NCI-H345 (cell line): ENCODE measurements around the gene DDX17.

Experiments used
- DNase-seq: peaks from one replicate; lab custom pipeline; 2025; lab: John Stamatoyannopoulos, UW

The DDX17 gene

DNA sequence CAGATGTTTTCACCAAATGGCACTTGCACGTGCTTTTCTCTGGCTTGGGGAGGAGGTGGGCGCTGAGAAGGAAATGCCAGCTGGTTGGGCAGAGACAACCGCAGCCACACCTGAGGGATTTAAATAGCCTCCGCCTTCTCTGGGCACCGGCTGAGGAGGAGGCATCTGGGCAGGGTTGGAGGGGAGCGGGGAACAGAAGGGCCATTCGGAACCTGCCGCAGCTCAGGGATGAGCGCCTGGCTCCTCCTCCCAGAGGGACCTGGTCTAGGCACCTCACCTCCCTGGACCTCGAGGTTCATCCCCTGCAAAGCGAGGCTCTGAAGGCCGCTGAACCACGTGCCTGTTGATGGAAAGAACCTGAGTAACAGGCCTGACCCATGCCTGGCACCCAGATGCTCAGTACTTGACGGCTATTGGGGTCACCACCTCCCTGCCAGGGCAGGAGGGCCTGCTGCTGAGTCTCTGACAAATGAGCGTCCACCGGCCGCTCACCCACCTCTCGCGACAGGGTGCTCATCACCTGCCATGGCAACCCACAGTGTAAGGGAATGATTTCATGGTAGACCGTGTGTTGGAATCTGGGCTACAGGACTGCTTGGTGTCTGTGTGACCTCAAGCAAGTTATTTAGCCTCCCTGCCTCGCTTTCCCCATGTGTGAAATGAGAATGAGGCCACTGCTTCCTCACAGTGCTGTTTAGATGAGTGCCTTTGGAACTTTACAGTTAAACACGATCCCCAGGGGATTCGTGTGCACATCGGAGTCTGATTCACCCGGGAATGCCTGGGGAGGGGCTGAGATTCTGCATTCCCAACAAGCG, 40.2 kb downstream of the DDX17 start:
- no peak for DNase-seq

DNA sequence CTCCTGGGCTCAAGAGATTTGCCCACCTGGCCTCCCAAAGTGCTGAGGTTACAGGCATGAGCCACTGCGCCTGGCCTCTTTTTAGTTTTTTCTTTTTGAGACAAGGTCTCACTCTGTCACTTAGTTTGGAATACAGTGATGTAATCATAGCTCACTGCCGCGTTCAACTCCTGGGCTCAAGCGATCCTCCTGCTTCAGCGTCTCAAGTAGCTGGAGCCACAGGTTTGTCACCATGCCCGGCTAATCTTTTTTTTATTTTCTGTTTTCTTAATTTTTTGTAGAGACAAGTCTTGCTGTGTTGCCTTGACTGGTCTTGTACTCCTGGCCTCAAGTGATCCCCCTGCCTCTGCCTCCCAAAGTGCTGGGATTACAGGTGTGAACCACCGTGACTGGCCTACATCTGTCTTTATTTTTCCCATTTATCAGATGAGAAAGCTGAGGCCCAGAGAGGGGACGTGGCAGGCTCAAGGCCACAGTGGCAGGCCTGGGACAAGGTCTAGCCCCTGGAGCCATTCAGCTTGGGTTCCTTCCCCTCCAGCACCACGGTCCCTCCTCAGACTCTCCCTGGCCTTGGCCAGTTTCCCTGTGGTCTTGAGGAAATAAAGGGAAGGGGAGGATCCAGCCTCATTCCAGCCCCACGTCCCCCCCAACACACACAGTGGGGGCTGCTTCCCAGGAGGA, 41.0 kb downstream of the DDX17 start:
- no peak for DNase-seq

DNA sequence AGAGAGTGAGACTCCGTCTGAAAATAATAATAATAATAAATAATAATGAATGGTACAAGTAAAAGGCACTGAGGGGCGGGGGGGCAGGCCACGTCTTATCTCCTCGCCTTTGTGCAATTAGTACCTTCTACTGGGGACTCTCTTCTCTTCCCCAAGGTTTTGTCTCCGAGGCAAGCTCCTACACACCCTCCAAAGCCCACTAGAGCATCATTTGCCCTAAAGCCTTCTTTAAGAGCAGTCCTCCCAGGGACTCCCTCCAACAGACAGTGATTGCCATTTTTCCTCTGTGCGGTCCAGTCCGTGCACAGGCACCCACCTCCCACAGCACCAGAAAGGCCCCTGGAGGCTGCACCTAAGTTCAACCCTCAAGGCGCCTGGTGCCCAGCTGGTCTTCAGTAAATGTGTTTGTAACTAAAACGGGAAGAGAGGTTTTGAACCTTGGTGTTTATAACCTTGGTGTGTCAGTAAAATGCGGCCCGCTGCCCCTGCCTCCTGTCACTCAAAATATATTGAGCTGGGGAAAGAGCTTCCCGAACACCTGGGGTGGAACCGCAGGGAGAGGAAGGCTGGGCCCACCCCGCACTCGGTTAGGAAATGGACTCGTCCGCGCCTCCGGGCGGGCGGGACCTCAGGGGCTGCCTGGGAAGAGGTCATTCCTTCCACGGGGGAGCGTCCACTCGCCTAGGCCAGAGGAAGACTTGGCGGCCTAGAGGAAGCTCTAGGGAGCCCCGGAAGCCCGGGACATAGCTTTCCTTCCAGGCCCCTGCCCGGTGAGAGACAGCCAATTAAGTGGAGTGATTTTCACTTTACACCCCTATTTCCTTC, 42.9 kb downstream of the DDX17 start:
- no peak for DNase-seq

DNA sequence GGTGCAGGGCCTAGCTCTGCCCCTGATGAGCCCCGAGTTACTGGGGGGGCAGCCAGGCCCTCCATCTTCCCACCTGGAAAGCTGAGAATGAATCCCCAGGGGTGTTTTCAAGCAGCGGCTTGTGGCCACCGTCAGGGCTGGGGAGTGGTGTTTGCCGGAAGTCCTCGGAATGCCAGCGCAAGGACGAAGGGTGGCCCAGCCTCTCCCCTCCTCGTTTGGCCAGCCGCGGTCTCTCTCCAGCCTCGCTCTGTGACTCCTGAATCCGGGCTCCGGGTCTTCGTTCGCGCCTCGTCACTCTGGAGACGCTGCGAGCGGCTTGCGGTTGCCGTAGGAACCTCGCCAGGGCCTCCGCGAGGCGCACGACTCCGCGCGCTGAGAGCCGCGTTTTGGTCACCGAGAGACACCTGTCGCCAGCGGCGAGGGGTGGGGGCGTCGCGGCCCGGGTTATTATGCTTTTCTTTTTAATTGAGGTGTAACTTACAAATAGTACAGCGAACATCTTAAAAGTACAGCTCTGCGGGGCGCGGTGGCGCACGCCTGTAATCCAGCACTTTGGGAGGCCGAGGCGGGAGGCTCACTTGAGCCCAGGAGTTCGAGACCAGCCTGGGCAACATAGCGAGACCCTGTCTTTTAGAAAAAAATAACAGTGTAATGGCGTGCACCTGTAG, 44.6 kb downstream of the DDX17 start:
- peak; percentile 86 for DNase-seq

DNA sequence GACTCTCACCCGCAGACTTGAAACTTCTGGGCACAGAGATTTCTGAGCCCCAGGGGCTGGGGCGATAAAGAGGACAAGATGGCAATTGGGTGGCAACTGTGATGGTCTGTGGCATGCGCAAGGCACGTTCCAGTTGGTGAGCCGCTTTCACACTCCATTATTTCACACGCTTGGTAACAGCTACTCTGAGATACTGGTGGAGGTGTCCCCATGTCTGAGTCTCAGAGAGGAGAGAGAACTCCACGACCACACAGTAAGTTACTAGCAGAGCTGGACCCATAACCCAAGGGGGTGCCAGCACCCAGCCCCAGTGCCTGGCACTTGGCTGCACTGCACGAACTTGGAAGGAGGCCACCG, 45.1 kb downstream of the DDX17 start:
- DNase-seq = peak; percentile 13

DNA sequence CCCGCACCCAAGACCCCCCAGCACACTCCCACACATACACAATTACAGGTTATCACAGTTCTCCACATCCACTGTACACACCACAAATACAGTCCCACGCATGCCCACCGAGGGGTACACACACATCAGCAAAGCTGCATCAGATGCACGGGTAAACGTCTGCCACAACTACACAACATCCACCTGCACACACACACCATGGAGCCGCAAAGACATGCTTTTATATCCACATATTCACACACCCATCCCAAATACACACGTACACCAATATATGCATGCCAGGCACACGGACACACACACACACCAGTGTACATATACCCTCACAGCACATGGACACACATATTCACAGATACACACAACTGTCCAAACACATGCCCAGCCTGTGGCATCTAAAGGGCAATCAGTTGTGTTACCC, 45.7 kb downstream of the DDX17 start:
- no peak for DNase-seq

DNA sequence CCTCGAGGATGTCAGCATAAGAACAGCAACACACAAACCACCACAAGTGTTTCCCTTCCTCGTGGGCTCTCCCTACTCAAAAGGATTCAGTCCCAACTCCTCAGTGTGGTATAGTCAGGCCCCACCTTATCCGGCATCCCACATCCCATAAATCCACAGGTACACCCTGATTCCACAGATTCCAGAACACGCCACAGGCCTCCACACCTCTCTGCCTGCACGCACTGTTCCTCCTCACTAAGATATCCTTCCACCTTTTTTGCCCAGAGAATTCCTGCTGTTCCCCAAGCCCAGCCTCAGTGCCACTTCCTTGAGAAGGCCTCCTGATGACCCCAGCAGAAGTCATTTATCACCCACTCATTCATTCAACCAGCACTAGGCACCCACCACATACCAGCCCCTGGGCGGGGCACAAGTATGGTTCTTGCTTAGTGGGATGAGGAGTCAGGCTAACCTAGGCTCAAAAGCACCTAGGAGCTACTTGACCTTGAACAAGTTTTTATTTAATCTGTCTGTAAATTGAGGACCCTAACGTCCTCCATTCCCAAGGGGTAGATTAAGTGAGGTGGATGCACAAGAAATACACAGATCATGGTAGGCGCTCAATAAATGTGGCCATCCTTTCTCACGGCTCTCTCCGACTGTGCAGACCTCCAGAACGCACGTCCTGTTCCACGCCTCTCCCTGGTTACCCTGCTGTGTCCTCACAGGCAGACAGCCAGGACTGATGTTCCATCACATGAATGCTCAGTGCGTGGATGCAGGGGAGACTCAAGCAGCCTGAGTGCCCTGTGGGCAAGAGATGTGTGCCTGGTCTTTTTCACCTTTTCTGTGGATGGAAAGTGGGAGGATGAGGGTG, 49.0 kb downstream of the DDX17 start:
- DNase-seq = no peak

DNA sequence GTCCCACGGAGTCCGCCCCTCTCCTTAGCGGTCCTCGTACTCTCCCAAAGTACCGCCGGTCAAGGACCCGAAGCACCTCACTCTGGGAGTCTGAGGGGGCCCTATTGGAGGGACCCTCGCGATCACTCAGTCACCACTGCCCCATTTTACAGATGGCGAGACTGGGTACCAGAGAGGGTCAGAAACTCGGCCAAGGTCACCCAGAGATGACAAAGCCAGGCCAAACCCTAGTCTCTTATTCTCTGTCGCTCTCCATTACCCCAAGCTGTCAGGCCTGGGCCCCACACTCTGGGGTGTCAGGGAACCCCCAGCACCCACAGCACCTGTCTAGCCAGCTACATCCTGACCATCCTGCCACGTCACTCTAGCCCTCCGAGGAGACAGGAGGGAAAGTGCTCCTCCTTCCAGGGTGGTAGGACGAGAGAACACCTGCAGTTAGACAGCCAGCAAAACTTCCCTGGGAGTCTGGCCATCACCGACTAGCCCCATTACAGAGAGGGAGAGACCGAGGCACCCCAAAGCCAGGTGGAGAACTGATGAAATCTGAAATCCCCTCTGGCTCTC, 49.8 kb downstream of the DDX17 start:
- no peak for DNase-seq

DNA sequence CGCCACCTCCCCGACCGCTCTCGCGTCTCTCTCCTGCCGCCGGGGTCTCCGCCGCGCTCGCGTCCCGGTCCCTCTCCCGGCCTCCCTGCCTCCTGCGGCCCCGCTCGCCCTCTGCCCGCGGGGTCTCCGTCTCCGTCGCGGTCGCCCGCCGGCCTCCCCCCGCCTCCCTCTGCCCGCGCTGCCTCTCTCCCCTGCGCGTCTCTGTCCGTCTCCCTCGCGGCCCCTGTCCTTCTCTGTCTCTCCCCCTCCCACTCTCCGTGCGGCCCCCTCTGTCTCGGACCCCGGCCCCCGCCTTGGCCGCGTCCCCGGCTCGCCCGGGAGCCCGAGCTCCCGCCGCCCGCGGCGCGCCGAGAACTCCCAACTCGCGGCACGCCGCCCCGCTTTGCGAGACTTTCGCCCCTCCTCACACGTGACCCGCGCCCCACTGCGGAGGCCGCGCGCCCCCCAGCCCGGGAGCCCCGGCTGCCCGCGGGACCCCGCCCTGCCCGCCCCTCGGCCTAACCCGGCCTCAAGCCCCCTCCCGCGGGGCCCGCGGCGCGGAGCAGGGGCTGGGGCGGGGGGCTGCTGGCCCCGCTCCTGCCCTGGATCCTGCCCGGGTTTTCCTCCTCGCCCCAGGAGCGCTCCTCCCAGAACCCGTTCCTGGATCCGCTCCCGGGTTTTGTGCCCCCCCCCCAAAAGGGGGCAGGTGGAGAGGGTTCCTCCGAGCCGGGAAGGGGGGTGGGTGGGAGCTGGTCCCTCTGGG, 50.4 kb downstream of the DDX17 start:
- DNase-seq = peak; percentile 58

DNA sequence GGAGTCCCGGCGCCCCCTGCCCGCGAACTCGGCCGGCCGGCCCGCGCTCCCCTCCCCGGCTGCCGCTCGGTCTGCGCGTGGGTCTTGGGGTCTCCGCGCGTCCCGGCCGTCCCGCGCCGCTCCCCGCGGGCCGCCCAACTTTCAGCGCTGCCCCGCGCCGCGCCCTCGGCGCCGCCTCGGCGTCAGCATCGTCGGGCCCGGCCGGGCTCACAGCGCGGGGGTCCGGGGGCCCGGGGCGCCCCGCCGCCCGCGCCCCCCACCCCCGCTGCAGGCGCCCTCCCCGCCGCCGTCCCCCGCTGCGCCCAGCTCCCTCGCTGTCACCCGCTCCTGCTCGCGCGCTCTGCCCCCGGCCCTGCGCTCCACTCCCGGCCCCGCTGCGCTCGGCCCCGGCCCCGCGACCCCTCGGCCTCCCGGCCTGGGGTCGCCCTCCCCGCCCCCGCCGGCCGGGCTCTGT, 51.0 kb downstream of the DDX17 start, which contains the start of gene KCNJ4:
KCNJ4 (minus strand) TSS at position 124 of the 454 bp plus-strand sequence. CDS start 27,067 bp downstream, outside the sequence.
- peak; percentile 2 for DNase-seq

DNA sequence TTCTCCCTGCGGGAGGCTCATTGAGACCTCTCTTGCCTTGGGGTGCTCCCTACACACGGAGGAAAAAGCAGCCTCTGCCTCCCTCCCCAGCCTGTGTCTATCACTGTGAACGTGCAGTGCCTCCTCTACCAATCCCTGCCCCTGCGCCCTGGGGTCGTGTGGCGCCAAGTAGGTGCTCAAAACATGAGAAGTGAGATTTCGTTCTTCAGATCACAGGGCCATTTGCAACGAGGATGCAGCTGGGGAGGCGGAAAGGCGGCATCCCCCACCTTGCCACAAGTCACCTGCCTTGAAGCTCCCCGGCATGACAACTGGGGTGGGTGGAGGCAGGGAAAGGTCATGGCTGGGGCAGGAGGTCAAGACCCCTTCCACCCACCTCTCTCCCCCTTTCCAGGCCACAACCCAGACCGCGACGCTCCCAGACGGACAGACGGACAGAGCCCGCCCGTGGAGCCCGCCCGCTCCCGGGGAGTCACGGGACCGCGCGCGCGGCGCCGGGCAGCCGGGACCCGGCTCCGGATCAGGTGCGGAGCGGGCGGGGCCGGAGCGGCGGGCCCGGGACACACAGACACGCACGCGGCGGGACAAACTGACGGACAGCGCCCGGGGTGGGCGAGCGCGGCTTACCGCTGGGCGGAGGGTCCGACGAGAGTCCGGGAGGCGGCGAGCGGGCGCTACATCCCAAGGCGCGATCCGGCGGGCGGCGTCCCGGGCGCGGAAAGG, 51.6 kb downstream of the DDX17 start:
- peak; percentile 4 for DNase-seq

DNA sequence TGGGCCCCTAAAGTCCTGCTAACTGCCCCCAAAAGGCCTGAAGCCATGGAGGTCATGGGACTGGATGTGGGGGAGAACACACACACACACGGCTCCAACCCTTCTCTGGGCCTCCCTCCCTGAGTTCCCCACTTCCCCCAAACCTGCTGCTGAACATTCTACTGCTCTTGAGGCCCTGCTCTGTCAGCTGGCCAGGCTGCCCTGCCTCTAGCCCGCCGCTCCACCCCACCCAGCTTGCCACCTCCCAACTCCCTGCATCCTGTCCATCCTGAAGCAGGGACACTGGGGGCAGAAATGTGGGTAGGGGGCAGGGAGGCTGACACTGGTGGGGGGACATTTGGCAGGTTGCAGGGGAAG, 52.1 kb downstream of the DDX17 start:
- no peak for DNase-seq

DNA sequence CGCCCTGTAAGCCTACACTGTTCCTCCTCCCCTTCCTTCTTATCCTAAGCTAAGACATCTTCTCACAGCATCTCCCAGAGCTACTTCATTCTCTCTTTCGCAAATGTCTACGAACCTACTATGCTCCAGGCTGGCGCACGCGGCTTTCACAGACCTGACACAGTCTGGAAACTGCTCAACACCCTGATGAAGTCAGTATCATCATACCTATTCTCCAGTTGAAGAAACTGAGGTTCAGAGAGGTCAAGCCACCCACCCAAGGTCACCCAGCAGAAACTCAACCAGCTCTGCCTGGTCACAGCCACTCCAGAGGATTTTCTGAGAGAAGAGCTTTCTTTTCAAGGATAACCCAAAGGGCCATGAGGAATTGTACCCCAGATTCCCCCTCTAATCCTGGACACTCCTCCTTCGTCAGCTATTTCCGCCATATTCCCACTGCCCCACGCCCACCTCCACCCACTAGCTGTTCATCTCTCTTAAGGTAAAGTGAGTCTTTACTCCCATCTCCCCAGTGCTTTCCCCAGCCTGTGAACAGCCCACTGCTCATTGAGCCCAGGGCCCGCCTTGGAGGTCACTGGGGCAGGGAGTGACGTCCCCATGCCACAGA, 52.9 kb downstream of the DDX17 start:
- DNase-seq = no peak

DNA sequence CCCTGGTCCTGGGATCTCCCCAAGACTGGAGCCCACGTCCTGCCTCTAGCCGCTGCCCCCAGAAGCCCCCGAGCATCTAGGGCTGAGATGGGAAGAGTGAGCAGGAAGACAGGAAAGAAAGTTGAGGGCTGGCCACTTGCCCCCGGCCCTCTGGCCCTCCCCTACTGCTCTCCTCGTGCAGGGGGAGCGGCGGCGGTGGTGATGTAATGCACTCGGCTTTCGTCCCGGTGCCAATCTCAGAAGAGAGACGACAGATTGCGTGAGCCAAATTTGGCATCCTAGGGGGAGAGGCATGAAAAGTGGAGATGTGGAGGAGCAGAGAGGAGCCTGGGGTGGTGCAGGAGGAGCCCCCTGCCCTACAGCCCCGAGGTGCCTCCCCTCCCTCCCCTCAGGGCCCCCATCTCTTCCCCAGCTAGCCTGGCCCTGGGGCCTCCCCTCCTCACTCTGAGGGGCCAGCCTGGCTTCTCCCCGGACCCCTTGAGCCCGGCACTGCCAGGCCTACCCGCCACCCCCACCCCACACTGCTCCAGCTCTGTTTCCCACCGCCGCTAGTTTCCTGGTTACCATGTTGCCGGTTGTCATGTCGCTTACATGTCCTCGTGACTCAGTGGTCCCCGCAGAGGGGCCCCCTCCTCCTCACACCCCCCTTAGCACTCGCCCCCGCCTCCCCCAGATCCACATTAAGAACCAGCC, 53.6 kb downstream of the DDX17 start:
- DNase-seq = no peak

DNA sequence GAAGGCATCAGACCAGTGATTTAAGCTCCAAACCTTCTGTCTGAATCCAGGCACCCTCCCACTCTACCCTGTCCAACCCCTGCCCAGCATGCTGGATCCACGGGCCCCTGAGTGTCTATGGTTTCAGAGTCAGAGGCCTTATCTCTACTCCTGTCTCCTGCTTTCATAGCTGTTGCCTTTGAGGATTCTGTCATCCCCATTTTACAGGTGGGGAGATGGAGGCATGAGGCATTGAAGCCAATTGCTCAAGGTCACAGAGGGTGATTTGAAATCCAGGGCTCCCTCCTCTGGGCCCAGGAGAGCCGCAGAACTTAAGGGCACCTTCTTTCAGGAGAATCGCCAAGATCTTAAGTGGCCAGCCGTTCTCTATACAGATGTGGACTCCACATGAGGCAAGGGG, 54.2 kb downstream of the DDX17 start:
- DNase-seq = no peak

DNA sequence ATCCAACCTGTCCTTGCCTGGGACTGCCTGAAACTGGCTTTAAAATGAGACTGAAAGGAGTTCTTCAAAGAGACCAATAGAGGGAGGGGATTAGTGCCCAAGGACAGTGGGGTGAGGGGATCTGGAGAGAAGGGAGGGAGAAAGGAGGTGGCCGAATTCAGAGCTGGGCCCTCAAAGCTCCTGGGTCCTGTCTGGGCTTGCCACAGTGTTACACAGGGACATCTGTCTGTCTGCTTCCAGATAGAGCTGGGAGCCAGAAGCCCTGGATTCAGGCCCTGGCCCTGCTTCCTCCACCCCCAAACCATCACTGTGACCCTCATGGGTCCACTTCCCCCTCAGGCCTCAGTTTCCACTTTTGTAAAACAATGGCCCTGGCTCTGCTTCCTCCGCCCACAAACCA, 54.7 kb downstream of the DDX17 start:
- no peak for DNase-seq

DNA sequence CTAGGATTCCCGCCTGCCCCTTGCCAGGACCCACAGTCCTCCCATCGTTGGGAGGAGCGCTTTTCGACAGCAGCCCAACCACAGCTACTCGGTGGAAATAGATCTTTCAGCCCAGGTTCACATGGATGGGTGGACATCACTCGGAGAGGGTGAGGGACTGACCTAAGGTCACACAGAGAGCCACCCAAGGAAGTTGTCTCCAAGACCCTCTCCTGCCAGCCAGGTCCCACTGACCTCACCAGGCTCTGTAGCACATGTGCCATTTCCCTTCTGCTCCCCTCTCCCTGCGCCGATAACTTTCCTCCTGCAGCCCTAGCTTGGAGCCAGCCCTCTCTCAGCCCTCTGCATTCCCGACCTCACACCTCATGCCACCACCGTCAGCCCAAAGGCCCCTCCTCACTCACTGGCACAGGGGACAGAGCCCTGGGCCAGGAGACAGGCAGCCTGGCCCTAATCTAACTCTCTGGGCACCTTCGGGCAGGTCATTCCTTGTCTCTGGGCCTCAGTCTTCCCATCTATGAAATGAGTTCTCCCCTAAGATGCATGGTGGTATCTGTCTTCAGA, 55.8 kb downstream of the DDX17 start:
- DNase-seq = no peak

DNA sequence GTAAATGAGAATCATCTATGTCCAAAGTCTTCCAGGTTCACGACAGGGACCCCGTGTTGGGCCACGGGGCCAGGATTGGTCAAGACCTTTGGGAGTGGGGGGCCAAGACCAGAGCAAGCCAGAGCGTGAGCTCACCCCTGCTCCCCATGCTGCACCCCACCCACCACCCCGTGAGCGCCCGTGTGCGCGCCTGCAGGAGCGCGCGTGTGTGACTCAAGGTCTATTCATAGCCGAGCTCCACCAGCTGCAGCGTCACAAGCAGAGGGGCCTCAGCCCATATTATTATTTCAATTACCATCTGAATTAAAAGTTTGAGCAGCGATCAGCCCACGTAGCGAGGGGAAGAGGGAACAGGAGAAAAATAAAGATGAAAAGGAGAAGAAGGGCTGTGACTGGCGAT, 56.3 kb downstream of the DDX17 start:
- no peak for DNase-seq
